HCT116 (cell line): ENCODE data around the gene CDH4. TPM values are rescaled to one million over a fixed set of nuclear protein-coding genes. Genes with fewer than 3 reads are reported as not detected.

Source experiments
- ATAC-seq: fragments of 200-7000 bp; cut with Tn5 transposase; 2 replicates; pipeline ENCODE4 v1.9.1; 2020; ENCODE audit warnings: mild to moderate bottlenecking, moderate library complexity
- BruUV-seq: library from RNA; stranded (reverse); fragments of 400-500 nt; replicated peaks from 2 replicates; lab custom pipeline; 2021; lab: Mats Ljungman, UMichigan
- CTCF ChIA-PET: fragments of 300-600 bp; sonication (Branson Sonifier 250); formaldehyde crosslinking; loops from one replicate; lab custom pipeline; 2021; ENCODE audit warnings: antibody characterized with exemption; lab: Charles Lee
- POLR2A ChIA-PET: fragments of 300-600, 350-600 bp; sonication (Branson Sonifier 250); formaldehyde crosslinking; loops from one replicate; lab custom pipeline; 2021; ENCODE audit warnings: antibody characterized with exemption; lab: Charles Lee
- RAD21 ChIA-PET, 2 experiments: fragments of 300-600 bp; sonication (Branson Sonifier 250); formaldehyde crosslinking; loops; one replicate each; lab custom pipeline; 2023; ENCODE audit warnings: low total read pairs in 2 of 2; ENCODE audit not compliant: uncharacterized antibody in 2 of 2, unreplicated experiment in 2 of 2, low non-redundant PET in 1 of 2; lab: Charles Lee
- DNase-seq: peaks from one replicate; pipeline ENCODE4 v3.0.0-alpha.2; 2010; ENCODE audit warnings: low read depth, low spot score
- H2AFZ ChIP-seq: fragments of 200-600 bp; shearing (Covaris generic), sonication (generic); 2 replicates; pipeline ENCODE4 v1.6.1; 2017; ENCODE audit warnings: low read depth, mixed run types, mixed read lengths, antibody characterized with exemption, low read length; ENCODE audit not compliant: poor library complexity, severe bottlenecking
- H3K27ac ChIP-seq: 2 replicates; pipeline ENCODE4 v1.5.1; 2012; ENCODE audit warnings: low read depth, low read length
- H3K27me3 ChIP-seq: fragments of 200-600 bp; sonication (generic); 2 replicates; pipeline ENCODE4 v1.6.1; 2016; ENCODE audit warnings: mixed run types, low read length, mixed read lengths; ENCODE audit not compliant: insufficient read depth
- H3K36me3 ChIP-seq, 2 experiments: fragments of 200-500 bp in 1 of 2; fragments of 200-600 bp in 1 of 2; sonication (Bioruptor generic) in 1 of 2; sonication (generic) in 1 of 2; 2 replicates each; pipeline versions ENCODE4 v1.5.1 to v1.6.1; 2014 to 2016; ENCODE audit warnings: low read length in 2 of 2, inconsistent platforms in 1 of 2, mixed read lengths in 1 of 2, mixed run types in 1 of 2; ENCODE audit not compliant: insufficient read depth in 2 of 2, control insufficient read depth in 1 of 2
- H3K4me1 ChIP-seq, 2 experiments: fragments of 200-600 bp in 1 of 2; sonication (generic) in 1 of 2; 2 replicates each; pipeline versions ENCODE4 v1.5.1 to v1.6.1; 2012 to 2017; ENCODE audit warnings: low read length in 2 of 2, inconsistent platforms in 1 of 2, mild to moderate bottlenecking in 1 of 2, mixed read lengths in 1 of 2, mixed run types in 1 of 2, moderate library complexity in 1 of 2; ENCODE audit not compliant: insufficient read depth in 2 of 2, control insufficient read depth in 1 of 2
- H3K4me2 ChIP-seq: fragments of 200-600 bp; sonication (generic); 2 replicates; pipeline ENCODE4 v1.6.1; 2017; ENCODE audit warnings: mixed run types, low read length, mixed read lengths
- H3K4me3 ChIP-seq, 2 experiments: fragments of 200-600 bp in 1 of 2; sonication (generic) in 1 of 2; replicated peaks in 1 of 2; 2 replicates each; pipeline ENCODE4 v1.5.1; 2011 to 2016; ENCODE audit warnings: low read length in 2 of 2, control low read depth in 1 of 2, low read depth in 1 of 2, mild to moderate bottlenecking in 1 of 2, mixed read lengths in 1 of 2, mixed run types in 1 of 2
- H3K79me2 ChIP-seq: fragments of 200-600 bp; sonication (generic); 2 replicates; pipeline ENCODE4 v1.6.1; 2017; ENCODE audit warnings: mild to moderate bottlenecking, mixed run types, low read length, moderate library complexity, mixed read lengths; ENCODE audit not compliant: insufficient read depth
- H3K9ac ChIP-seq: fragments of 200-600 bp; sonication (generic); 2 replicates; pipeline ENCODE4 v1.6.1; 2016; ENCODE audit warnings: low read length, mixed read lengths
- H3K9me2 ChIP-seq: fragments of 200-600 bp; sonication (generic), shearing (Covaris generic); 2 replicates; pipeline ENCODE4 v1.6.1; 2017; ENCODE audit warnings: mixed run types, mild to moderate bottlenecking, moderate library complexity; ENCODE audit not compliant: insufficient read depth
- H3K9me3 ChIP-seq, 2 experiments: fragments of 200-500 bp in 1 of 2; fragments of 200-600 bp in 1 of 2; sonication (Bioruptor generic) in 1 of 2; sonication (generic) in 1 of 2; 2 replicates each; pipeline ENCODE4 v1.6.1; 2014 to 2017; ENCODE audit warnings: low read length in 2 of 2, mixed read lengths in 2 of 2, inconsistent platforms in 1 of 2, low read depth in 1 of 2, mild to moderate bottlenecking in 1 of 2, mixed run types in 1 of 2, moderate library complexity in 1 of 2; ENCODE audit not compliant: control insufficient read depth in 1 of 2, insufficient read depth in 1 of 2
- H4K20me1 ChIP-seq: fragments of 200-600 bp; sonication (generic), shearing (Covaris generic); 2 replicates; pipeline ENCODE4 v1.6.1; 2017; ENCODE audit warnings: mixed run types, mild to moderate bottlenecking, moderate library complexity; ENCODE audit not compliant: insufficient read depth
- ATF3 ChIP-seq: IDR thresholded peaks from 2 replicates; pipeline ENCODE4 v1.6.1; 2012
- CEBPB ChIP-seq: IDR thresholded peaks from 2 replicates; pipeline ENCODE4 v1.6.1; 2012; ENCODE audit warnings: low read depth
- EGR1 ChIP-seq: IDR thresholded peaks from 2 replicates; pipeline ENCODE4 v1.6.1; 2012; ENCODE audit warnings: low read depth
- ELF1 ChIP-seq: IDR thresholded peaks from 2 replicates; pipeline ENCODE4 v1.6.1; 2012; ENCODE audit warnings: low read depth, borderline replicate concordance
- EZH2 ChIP-seq: fragments of 200-600 bp; sonication (generic); IDR thresholded peaks from 2 replicates; pipeline ENCODE4 v1.6.1; 2017; ENCODE audit warnings: antibody characterized with exemption, mixed run types
- FOSL1 ChIP-seq: IDR thresholded peaks from 2 replicates; pipeline ENCODE4 v1.6.1; 2012; ENCODE audit warnings: low read depth
- RAD21 ChIP-seq: IDR thresholded peaks from 2 replicates; pipeline ENCODE4 v1.6.1; 2012; ENCODE audit warnings: low read depth, mild to moderate bottlenecking
- REST ChIP-seq: IDR thresholded peaks from 2 replicates; pipeline ENCODE4 v1.6.1; 2012; ENCODE audit warnings: low read depth
- SIN3A ChIP-seq: IDR thresholded peaks from 2 replicates; pipeline ENCODE4 v1.6.1; 2012; ENCODE audit warnings: low read depth
- SP1 ChIP-seq: IDR thresholded peaks from 2 replicates; pipeline ENCODE4 v1.6.1; 2012; ENCODE audit warnings: low read depth
- SRF ChIP-seq: IDR thresholded peaks from 2 replicates; pipeline ENCODE4 v1.6.1; 2012; ENCODE audit warnings: low read depth
- TCF7L2 ChIP-seq: IDR thresholded peaks from 2 replicates; pipeline ENCODE4 v1.7.0; 2011; ENCODE audit warnings: borderline replicate concordance, inconsistent platforms; ENCODE audit not compliant: insufficient read depth, insufficient read length; ENCODE audit errors: extremely low read depth
- ZBTB33 ChIP-seq: IDR thresholded peaks from 2 replicates; pipeline ENCODE4 v1.6.1; 2011; ENCODE audit warnings: mild to moderate bottlenecking, low read length, moderate library complexity; ENCODE audit not compliant: insufficient replicate concordance; ENCODE audit errors: extremely low read depth
- ZFX ChIP-seq: fragments of 450-650 bp; IDR thresholded peaks from 2 replicates; pipeline ENCODE4 v1.6.1; 2017
- intact Hi-C: fragments of 100-400 bp; cut with micrococcal nuclease; formaldehyde crosslinking; loops from 2 replicates; pipeline ENCODE4 v1.10.0; 2022
- total RNA-seq: library from RNA; stranded (reverse); gene quantifications from one replicate; pipeline ENCODE4 v1.2.1, GENCODE V29; 2021; ENCODE audit not compliant: unreplicated experiment
- TF ChIP-seq, protein P1 (sequence below): IDR thresholded peaks from 2 replicates; pipeline ENCODE4 v1.6.1; 2012

CDH4 gene
- total RNA-seq, 1 experiment from 2014 or later: not detected

GRCh38 chr20:61750093-61750492 lies 498.0 kb downstream of the CDH4 start:
- peaks cover 14% of the 10 kb centered on the region for H3K27me3 ChIP-seq
- H2AFZ ChIP-seq: no peak overlapping the region
- H3K36me3 ChIP-seq: no peaks in the 10 kb centered on the region
- H3K9ac ChIP-seq: no peak overlapping the region
- CTCF ChIA-PET: no interaction called here
- DNase-seq (no peak), ATAC-seq (no peak)
- no peaks in the 10 kb centered on the region for H3K9me2 ChIP-seq
- no peak overlapping the region for H3K4me2 ChIP-seq
- no peaks in the 10 kb centered on the region for H4K20me1 ChIP-seq
- intact Hi-C loops: no loop called here
- BruUV-seq: no TSS peak
- H3K79me2 ChIP-seq: no peaks in the 10 kb centered on the region
- no peak overlapping the region for H3K27ac ChIP-seq
- RAD21 ChIA-PET: no interaction called here
- no peak overlapping the region for H3K4me3 ChIP-seq
- H3K4me1 ChIP-seq: no peaks in the 10 kb centered on the region
- H3K9me3 ChIP-seq: no peaks in the 10 kb centered on the region
- no peak for TF ChIP-seq REST
- no peak for TF ChIP-seq EGR1
- no peak for TF ChIP-seq ATF3
- TF ChIP-seq EZH2: no peak
- no peak for TF ChIP-seq ELF1
- TF ChIP-seq, protein P1, sequence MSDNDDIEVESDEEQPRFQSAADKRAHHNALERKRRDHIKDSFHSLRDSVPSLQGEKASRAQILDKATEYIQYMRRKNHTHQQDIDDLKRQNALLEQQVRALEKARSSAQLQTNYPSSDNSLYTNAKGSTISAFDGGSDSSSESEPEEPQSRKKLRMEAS: no peak
- POLR2A ChIA-PET: no interaction called here

DNA sequence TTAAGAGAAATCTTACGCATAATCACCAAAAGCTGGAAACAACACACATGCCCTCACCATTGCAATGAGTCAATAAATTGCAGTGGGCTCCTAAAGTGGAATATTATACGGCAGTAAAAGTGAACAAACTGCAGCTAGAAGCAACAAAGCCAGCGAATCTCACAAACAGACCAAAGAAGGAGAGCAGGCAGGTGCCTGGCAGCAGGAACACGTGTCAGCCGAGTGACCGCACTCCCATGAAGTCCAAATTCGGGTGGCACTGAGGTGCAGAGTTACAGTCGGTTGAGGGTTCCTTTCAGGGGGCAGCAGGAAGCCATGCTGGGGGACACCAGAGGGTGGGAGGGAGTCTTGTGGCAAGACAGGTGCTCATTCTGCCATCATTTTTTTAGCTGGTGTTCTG lies 500.5 kb downstream of the CDH4 start:
- ChIA-PET CTCF (no interaction called here), POLR2A (no interaction called here), RAD21 (no interaction called here)
- no peak overlapping the region for H3K27ac ChIP-seq
- H4K20me1 ChIP-seq: no peaks in the 10 kb centered on the region
- H3K79me2 ChIP-seq: no peaks in the 10 kb centered on the region
- ATAC-seq (no peak), DNase-seq (no peak)
- no peaks in the 10 kb centered on the region for H3K9me2 ChIP-seq
- no peaks in the 10 kb centered on the region for H3K4me1 ChIP-seq
- BruUV-seq: no TSS peak
- peaks cover 14% of the 10 kb centered on the region for H3K27me3 ChIP-seq
- H3K9ac ChIP-seq: no peak overlapping the region
- no peaks in the 10 kb centered on the region for H3K36me3 ChIP-seq
- no peak overlapping the region for H3K4me3 ChIP-seq
- H2AFZ ChIP-seq: no peak overlapping the region
- no peak overlapping the region for H3K4me2 ChIP-seq
- intact Hi-C loops: no loop called here
- no peaks in the 10 kb centered on the region for H3K9me3 ChIP-seq
- TF ChIP-seq ZBTB33 (no peak), ZFX (no peak), TCF7L2 (no peak), RAD21 (no peak), FOSL1 (no peak), ATF3 (no peak), SRF (no peak), SP1 (no peak), EGR1 (no peak), SIN3A (no peak), CEBPB (no peak)
